Osteocyte (in vitro differentiated cells): ENCODE results near the gene GRID1. TPM values are rescaled to one million over a fixed set of nuclear protein-coding genes. Genes with fewer than 3 reads are reported as not detected.

ENCODE experiments used
- DNase-seq: peaks from one replicate; pipeline ENCODE4 v3.0.0; 2021; ENCODE audit warnings: mixed read lengths; ENCODE audit not compliant: unreplicated experiment; ENCODE audit errors: extremely low spot score
- H3K27ac Mint-ChIP-seq: one replicate; pipeline ENCODE4 v1.8.0; 2021; ENCODE audit warnings: mild to moderate bottlenecking, mixed read lengths; ENCODE audit not compliant: unreplicated experiment
- H3K27me3 Mint-ChIP-seq: one replicate; pipeline ENCODE4 v1.8.0; 2021; ENCODE audit warnings: mixed read lengths; ENCODE audit not compliant: unreplicated experiment
- H3K36me3 Mint-ChIP-seq: one replicate; pipeline ENCODE4 v1.8.0; 2021; ENCODE audit warnings: mixed read lengths; ENCODE audit not compliant: unreplicated experiment
- H3K4me1 Mint-ChIP-seq: one replicate; pipeline ENCODE4 v1.8.0; 2021; ENCODE audit warnings: mixed read lengths; ENCODE audit not compliant: unreplicated experiment
- H3K4me3 Mint-ChIP-seq: one replicate; pipeline ENCODE4 v1.8.0; 2021; ENCODE audit warnings: mild to moderate bottlenecking, moderate library complexity, mixed read lengths; ENCODE audit not compliant: unreplicated experiment
- H3K9me3 Mint-ChIP-seq: one replicate; pipeline ENCODE4 v1.8.0; 2021; ENCODE audit warnings: mixed read lengths; ENCODE audit not compliant: unreplicated experiment
- total RNA-seq: library from RNA; stranded (reverse); gene quantifications from 2 replicates; pipeline ENCODE4 v1.2.1, GENCODE V29; 2021
- TF ChIP-seq, protein P1 (sequence below): fragments of 200-600 bp; sonication (generic); IDR thresholded peaks from 2 replicates; pipeline ENCODE4 v1.5.0; 2021; ENCODE audit warnings: antibody characterized with exemption, mild to moderate bottlenecking, moderate library complexity

Gene GRID1
- total RNA-seq, 1 donor from 2014 or later: 0.11 TPM

DNA sequence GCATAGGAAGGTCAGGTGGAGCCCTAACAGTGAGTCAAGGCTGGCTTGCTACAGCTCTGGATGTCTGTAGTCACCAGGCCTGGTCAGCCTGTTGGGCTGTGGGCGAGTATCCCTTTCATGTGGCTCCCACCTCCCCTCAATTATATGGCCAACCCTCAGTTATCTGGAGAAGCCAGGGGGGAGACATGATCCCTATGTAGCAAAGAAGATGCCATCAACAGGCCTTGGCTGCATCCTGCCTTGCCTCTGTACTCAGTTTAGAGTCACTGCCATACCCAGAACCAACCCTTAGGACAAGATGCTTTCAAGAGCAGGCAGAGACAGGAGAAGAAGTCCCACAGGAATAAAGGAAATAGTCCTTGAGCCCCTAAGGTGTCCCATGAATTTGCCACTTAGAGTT is 763.9 kb downstream of the GRID1 start:
- TF ChIP-seq, protein P1, sequence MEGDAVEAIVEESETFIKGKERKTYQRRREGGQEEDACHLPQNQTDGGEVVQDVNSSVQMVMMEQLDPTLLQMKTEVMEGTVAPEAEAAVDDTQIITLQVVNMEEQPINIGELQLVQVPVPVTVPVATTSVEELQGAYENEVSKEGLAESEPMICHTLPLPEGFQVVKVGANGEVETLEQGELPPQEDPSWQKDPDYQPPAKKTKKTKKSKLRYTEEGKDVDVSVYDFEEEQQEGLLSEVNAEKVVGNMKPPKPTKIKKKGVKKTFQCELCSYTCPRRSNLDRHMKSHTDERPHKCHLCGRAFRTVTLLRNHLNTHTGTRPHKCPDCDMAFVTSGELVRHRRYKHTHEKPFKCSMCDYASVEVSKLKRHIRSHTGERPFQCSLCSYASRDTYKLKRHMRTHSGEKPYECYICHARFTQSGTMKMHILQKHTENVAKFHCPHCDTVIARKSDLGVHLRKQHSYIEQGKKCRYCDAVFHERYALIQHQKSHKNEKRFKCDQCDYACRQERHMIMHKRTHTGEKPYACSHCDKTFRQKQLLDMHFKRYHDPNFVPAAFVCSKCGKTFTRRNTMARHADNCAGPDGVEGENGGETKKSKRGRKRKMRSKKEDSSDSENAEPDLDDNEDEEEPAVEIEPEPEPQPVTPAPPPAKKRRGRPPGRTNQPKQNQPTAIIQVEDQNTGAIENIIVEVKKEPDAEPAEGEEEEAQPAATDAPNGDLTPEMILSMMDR: no peak
- Mint-ChIP-seq H3K4me1 (no peaks in the 10 kb centered on the region), H3K27me3 (no peaks in the 10 kb centered on the region), H3K27ac (no peak overlapping the region), H3K9me3 (no peaks in the 10 kb centered on the region), H3K36me3 (no peaks in the 10 kb centered on the region), H3K4me3 (no peak overlapping the region)
- peak; percentile 72 for DNase-seq

DNA sequence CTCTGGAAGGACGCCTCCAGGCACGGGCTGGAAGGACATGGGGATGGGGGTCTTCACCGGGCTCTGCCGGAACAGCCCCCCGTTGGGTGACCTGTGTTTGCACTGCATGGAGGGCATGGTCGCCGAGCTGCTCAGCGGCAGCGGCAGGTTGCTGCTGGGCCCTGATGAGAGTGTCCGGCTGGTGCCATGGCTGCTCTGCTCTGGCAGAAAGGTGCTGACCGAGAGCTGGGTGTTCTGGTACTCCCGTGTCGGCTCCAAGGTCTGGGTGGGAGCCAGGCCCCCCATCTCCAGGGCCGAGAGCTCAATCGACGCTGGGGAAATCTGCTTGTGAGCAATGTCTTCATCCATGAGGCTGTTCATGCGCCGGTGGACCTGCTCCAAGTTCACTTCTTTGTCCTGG is 764.3 kb downstream of the GRID1 start:
- no peak overlapping the region for H3K27ac Mint-ChIP-seq
- H3K4me1 Mint-ChIP-seq: no peaks in the 10 kb centered on the region
- peak; percentile 82 for DNase-seq
- H3K4me3 Mint-ChIP-seq: no peak overlapping the region
- no peaks in the 10 kb centered on the region for H3K36me3 Mint-ChIP-seq
- no peaks in the 10 kb centered on the region for H3K9me3 Mint-ChIP-seq
- H3K27me3 Mint-ChIP-seq: no peaks in the 10 kb centered on the region
- TF ChIP-seq, protein P1: no peak

DNA sequence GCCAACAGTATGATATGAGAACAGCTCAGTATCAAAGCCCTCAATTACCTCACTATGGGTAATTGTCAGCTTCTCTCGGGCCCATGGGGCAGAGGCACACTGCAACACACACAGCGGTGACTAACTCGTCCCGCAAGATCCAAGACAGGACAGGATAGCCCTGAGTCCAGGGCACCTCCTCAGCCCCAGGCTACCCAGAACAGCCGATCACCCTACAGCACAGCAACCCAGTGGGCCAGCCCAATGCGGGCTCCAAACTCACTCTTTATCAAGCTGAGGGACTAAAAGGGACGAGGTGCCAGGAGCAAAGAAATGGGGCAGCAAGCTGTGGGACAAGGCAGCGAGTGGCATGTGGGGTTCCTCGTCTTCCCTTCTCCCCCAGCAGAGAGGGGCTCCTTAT is 765.1 kb downstream of the GRID1 start:
- no peak overlapping the region for H3K4me3 Mint-ChIP-seq
- DNase-seq: peak; percentile 74

DNA sequence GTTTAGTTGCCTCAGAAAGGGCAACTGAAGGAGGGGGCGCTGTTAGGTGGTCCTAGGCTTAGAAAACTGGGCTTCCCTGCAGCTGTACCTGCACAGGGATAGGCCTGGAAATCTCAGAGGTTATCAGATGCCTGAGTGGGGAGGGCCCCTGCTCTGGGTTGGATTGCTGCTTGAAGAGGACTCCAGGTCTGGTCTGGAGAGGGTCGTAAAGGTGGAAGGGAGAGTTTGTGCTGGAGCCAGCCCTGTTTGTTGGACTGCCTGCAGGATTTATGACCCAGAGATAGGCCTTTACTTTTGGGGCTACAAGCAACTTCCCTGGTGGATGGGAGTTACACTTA is 765.9 kb downstream of the GRID1 start:
- Mint-ChIP-seq H3K9me3 (no peaks in the 10 kb centered on the region), H3K4me1 (no peaks in the 10 kb centered on the region), H3K36me3 (no peaks in the 10 kb centered on the region), H3K27ac (no peak overlapping the region), H3K27me3 (no peaks in the 10 kb centered on the region), H3K4me3 (no peak overlapping the region)
- TF ChIP-seq, protein P1: no peak
- peak; percentile 44 for DNase-seq

More for the DNA sequence above, 765.1 kb downstream of the GRID1 start:
- Mint-ChIP-seq H3K36me3 (no peaks in the 10 kb centered on the region), H3K27me3 (no peaks in the 10 kb centered on the region), H3K4me1 (no peaks in the 10 kb centered on the region), H3K27ac (no peak overlapping the region), H3K9me3 (no peaks in the 10 kb centered on the region)
- TF ChIP-seq, protein P1: no peak

DNA sequence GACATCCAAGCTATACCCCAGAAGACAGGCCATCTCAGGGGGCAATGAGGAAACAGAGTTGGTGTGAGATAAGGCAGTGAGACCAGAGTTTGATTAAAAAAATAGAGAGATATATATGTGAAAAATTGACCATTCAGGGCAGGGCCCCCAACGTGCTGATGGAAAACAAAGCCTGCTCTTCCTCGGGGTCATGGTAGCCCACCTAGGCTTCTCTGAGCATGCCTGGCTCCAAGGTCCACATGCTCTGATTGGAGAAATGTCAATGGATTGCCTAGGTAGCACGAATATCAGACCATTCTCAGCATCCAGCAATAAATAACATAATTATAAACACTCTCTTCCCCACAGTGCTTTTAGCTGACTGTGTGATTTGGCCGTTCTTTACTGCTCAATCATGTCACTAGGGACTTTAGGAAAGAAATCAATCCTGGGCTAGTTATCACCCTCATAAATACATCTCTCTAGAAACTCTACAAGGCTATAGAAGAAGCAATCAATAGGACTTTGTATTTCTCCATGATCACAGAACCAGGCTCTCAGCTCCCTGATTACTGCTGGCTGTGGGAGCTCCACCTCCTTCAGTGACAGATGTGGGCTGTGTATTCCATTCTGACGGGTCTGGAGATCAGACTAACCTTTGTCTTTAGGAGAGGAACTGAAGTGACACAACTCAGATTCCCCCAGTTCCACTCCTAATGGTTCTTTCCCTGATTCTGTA is 766.4 kb downstream of the GRID1 start:
- H3K27me3 Mint-ChIP-seq: no peaks in the 10 kb centered on the region
- H3K9me3 Mint-ChIP-seq: no peaks in the 10 kb centered on the region
- TF ChIP-seq, protein P1: no peak
- no peak overlapping the region for H3K4me3 Mint-ChIP-seq
- H3K27ac Mint-ChIP-seq: no peak overlapping the region
- no peak for DNase-seq
- H3K4me1 Mint-ChIP-seq: no peaks in the 10 kb centered on the region
- H3K36me3 Mint-ChIP-seq: no peaks in the 10 kb centered on the region
